ENCODE data around the gene CPN2. TPM values are rescaled to one million over a fixed set of nuclear protein-coding genes. Genes with fewer than 3 reads are reported as not detected.

CPN2 gene
- total and polyA plus RNA-seq, 2 of the 13 experiments (the other 11 are each of a cell fraction or from before 2014, with no cell fraction given) = 26.7 to 27.7 TPM

DNA sequence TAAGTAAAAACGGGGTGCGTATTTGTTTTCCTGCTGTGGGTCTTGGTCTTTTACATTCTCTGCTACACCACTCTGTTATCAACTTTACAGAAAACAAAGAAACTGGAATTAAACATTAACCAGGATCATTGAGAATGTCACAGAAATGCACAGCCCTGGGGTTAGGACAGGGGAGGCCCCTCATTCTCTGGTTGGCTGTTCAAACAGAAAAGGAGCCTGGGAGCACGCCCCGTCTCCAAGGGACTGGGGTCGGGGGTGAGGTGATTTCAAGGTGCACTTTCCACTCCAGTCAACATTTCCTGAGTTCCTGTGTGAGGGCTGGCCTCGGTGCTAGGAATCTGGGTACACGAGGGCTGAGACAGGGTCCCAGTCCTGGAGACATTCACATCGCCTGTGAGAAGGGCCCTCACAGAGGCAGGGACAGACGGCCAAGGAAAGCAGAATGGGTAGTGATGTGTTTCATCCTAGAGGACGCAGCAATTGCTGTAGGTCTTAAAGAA lies 30.3 kb downstream of the CPN2 start (continued):
- TF ChIP-seq SUZ12 (IDR thresholded peaks at IDR 0.05; ENCODE audit: low read depth, low read length) (no peak), CREB1 (IDR thresholded peaks at IDR 0.05) (no peak), CREB1 (CRISPR knock-in tag; IDR thresholded peaks at IDR 0.05) (no peak), ZNF33A (CRISPR knock-in tag; IDR thresholded peaks at IDR 0.05; ENCODE audit: borderline replicate concordance) (no peak), ZBTB8A (CRISPR knock-in tag; IDR thresholded peaks at IDR 0.05; ENCODE audit: borderline replicate concordance, low read depth) (no peak), JDP2 (CRISPR knock-in tag; IDR thresholded peaks at IDR 0.05; ENCODE audit: borderline replicate concordance) (no peak), SP4 (CRISPR knock-in tag; IDR thresholded peaks at IDR 0.05) (no peak), ZNF672 (CRISPR knock-in tag; IDR thresholded peaks at IDR 0.05) (no peak), TBL1XR1 (IDR thresholded peaks at IDR 0.05; ENCODE audit: borderline replicate concordance, low read length, partially characterized antibody) (no peak), ZNF230 (CRISPR knock-in tag; IDR thresholded peaks at IDR 0.05) (peak; percentile 44; the same call in 1 of the 2 replicates), ELF1 (CRISPR knock-in tag; IDR thresholded peaks at IDR 0.05) (0 out of 2 replicates have a peak, but pooled peaks have one; percentile 13), KLF15 (CRISPR knock-in tag; IDR thresholded peaks at IDR 0.05; ENCODE audit: borderline replicate concordance) (no peak), ZMYM2 (CRISPR knock-in tag; IDR thresholded peaks at IDR 0.05) (no peak), ISL2 (CRISPR knock-in tag; IDR thresholded peaks at IDR 0.05) (peak; percentile 58; the same call in 1 of the 2 replicates), HCFC1 (IDR thresholded peaks at IDR 0.05; ENCODE audit: low read depth, low read length) (no peak), ZNF260 (CRISPR knock-in tag; IDR thresholded peaks at IDR 0.05; ENCODE audit: borderline replicate concordance, low read depth) (no peak), FOXK2 (IDR thresholded peaks at IDR 0.05) (no peak), THAP11 (CRISPR knock-in tag; IDR thresholded peaks at IDR 0.05) (peak; percentile 38; the same call in 1 of the 2 replicates)
- TF ChIP-seq, protein P1, sequence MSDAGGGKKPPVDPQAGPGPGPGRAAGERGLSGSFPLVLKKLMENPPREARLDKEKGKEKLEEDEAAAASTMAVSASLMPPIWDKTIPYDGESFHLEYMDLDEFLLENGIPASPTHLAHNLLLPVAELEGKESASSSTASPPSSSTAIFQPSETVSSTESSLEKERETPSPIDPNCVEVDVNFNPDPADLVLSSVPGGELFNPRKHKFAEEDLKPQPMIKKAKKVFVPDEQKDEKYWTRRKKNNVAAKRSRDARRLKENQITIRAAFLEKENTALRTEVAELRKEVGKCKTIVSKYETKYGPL (CRISPR knock-in tag; IDR thresholded peaks at IDR 0.05) = no peak
- TF ChIP-seq, protein P2, sequence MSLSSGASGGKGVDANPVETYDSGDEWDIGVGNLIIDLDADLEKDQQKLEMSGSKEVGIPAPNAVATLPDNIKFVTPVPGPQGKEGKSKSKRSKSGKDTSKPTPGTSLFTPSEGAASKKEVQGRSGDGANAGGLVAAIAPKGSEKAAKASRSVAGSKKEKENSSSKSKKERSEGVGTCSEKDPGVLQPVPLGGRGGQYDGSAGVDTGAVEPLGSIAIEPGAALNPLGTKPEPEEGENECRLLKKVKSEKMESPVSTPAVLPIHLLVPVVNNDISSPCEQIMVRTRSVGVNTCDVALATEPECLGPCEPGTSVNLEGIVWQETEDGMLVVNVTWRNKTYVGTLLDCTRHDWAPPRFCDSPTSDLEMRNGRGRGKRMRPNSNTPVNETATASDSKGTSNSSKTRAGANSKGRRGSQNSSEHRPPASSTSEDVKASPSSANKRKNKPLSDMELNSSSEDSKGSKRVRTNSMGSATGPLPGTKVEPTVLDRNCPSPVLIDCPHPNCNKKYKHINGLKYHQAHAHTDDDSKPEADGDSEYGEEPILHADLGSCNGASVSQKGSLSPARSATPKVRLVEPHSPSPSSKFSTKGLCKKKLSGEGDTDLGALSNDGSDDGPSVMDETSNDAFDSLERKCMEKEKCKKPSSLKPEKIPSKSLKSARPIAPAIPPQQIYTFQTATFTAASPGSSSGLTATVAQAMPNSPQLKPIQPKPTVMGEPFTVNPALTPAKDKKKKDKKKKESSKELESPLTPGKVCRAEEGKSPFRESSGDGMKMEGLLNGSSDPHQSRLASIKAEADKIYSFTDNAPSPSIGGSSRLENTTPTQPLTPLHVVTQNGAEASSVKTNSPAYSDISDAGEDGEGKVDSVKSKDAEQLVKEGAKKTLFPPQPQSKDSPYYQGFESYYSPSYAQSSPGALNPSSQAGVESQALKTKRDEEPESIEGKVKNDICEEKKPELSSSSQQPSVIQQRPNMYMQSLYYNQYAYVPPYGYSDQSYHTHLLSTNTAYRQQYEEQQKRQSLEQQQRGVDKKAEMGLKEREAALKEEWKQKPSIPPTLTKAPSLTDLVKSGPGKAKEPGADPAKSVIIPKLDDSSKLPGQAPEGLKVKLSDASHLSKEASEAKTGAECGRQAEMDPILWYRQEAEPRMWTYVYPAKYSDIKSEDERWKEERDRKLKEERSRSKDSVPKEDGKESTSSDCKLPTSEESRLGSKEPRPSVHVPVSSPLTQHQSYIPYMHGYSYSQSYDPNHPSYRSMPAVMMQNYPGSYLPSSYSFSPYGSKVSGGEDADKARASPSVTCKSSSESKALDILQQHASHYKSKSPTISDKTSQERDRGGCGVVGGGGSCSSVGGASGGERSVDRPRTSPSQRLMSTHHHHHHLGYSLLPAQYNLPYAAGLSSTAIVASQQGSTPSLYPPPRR (CRISPR knock-in tag; IDR thresholded peaks at IDR 0.05; ENCODE audit: borderline replicate concordance) = peak; percentile 70; the same call in 1 of the 2 replicates
- TF ChIP-seq, protein P3, sequence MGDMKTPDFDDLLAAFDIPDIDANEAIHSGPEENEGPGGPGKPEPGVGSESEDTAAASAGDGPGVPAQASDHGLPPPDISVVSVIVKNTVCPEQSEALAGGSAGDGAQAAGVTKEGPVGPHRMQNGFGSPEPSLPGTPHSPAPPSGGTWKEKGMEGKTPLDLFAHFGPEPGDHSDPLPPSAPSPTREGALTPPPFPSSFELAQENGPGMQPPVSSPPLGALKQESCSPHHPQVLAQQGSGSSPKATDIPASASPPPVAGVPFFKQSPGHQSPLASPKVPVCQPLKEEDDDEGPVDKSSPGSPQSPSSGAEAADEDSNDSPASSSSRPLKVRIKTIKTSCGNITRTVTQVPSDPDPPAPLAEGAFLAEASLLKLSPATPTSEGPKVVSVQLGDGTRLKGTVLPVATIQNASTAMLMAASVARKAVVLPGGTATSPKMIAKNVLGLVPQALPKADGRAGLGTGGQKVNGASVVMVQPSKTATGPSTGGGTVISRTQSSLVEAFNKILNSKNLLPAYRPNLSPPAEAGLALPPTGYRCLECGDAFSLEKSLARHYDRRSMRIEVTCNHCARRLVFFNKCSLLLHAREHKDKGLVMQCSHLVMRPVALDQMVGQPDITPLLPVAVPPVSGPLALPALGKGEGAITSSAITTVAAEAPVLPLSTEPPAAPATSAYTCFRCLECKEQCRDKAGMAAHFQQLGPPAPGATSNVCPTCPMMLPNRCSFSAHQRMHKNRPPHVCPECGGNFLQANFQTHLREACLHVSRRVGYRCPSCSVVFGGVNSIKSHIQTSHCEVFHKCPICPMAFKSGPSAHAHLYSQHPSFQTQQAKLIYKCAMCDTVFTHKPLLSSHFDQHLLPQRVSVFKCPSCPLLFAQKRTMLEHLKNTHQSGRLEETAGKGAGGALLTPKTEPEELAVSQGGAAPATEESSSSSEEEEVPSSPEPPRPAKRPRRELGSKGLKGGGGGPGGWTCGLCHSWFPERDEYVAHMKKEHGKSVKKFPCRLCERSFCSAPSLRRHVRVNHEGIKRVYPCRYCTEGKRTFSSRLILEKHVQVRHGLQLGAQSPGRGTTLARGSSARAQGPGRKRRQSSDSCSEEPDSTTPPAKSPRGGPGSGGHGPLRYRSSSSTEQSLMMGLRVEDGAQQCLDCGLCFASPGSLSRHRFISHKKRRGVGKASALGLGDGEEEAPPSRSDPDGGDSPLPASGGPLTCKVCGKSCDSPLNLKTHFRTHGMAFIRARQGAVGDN (CRISPR knock-in tag; IDR thresholded peaks at IDR 0.05) = peak; percentile 77
- TF ChIP-seq, protein P4, sequence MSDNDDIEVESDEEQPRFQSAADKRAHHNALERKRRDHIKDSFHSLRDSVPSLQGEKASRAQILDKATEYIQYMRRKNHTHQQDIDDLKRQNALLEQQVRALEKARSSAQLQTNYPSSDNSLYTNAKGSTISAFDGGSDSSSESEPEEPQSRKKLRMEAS (IDR thresholded peaks at IDR 0.05) = peak; percentile 45
